Dedifferentiated amniotic fluid mesenchymal stem cell (primary cell): ENCODE data around the gene IFITM5.
A peak's percentile ranks its signal among the peaks of the same experiment; 100 is the strongest.

Experiments
- DNase-seq: peaks from one replicate; pipeline ENCODE4 v3.0.0-alpha.2; 2016; ENCODE audit errors: extremely low spot score

IFITM5 gene

DNA sequence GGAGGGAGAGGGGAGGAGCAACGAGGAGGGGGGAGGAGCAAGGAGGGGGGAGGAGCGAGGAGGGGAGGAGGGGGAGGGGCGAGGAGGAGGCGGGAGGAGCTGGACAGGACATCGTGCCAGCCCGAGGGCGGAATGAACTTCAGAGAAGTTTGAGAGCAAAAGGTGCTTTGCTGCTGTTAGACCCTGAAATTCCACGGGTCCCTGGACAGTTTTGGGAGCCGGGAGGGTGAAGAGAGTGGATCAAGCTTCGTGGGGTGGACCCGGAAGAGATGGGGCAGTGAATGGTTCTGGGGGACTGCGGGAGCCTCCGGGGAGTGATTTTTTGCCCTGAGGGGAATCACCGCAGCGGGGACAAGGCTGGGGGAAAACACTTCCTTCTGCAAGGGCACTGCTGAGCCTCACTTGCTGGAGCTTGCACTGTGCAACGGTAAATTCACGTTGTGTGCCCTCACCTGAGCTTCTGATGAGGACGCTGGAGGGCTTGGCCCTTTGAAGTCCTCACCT, 31.8 kb downstream of the IFITM5 start:
- DNase-seq = no peak

DNA sequence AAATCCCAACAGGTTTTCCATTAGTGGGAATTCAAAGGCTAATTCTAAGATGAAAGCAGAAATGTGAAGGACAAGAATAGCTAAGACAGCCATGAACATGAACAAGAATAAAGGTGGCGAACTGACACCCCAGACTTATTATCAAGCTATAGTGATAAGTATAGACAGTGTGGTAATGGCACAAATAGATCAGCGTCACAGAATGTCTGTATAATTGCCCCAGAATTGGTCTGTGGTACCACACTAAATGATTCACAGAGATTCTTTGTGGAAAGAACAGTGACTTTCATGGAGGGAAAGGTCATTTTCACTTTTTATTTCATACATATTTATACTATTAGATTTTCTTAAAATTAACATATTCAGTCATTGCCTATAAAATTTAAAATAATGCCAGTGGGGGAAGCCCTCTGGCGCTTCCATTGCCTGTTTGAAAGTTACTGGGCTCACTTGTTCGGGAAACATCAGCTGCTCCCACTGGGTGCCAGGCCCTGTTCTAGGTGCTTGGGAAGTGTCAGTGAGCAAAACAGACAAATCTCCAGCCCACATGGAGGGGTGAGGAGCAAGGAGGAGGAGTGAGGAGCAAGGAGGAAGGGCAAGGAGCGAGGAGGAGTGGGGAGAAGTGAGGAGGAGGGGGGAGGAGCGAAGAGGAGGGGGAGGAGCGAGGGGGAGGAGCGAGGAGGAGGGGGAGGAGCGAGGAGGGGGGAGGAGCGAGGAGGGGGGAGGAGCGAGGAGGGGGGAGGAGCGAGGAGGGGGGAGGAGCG, 32.5 kb downstream of the IFITM5 start:
- no peak for DNase-seq

DNA sequence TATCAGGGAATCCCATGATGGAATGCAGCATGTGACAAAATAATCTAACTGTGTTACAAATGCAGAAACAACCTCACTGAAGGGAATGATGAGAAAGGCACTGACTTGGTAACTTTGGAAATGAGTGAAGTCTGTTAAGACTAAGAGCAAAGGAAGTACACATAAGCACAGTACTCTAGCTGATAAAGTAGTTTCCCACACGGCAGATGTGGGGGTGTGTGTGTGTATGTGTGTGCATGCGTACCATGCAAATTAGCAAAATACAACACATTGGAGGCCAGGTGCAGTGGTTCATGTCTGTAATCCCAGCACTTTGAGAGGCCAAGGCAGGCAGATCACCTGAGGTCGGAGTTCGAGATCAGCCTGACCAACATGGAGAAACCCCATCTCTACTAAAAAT, 37.7 kb downstream of the IFITM5 start:
- no peak for DNase-seq

DNA sequence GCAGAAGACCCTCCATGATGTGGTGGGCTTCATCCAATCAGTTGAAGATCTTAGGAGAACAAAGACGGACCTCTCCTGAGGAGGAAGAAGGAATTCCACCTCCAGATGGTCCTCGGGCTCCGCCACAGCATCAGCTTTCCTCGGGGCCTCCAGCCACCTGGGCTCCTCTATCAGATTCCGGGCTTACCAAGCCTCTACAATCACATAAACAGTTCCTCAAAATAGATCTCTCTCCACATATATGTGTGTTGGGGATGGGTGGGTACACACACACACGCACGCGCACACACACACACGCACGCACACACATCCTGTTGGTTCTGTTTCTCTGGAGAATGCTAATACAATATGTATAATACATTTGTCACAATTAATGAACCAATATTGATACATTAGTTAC, 39.9 kb downstream of the IFITM5 start:
- no peak for DNase-seq

DNA sequence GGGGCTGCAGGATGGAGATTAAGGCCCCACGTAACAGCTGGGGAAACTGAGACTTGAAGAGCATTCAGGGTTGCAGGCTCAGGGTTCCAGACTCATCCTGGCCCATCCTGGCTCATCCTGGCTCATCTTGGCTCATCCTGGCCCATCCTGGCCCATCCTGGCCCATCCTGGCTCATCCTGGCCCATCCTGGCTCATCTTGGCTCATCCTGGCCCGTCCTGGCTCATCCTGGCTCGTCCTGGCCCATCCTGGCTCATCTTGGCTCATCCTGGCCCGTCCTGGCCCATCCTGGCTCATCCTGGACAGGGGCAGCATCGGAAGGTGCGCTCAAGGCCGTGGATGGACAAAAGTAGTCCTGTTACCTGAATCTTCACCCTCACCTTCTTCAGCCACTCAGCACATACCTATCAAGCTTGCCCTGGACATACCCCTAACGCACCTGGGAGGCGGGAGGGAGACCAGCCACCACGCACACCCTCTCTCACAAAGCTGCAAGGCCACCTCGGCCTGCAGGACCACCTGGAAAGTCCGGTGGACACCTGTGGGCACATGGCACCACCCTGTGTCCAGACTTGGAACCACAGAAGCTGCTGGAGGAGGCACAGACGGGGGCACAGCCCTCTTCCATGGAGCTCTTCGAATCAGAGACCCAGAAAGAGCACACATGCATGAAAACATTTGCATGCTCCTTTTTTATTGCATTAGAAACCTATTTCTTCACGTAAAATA, 41.4 kb downstream of the IFITM5 start:
- DNase-seq = no peak

DNA sequence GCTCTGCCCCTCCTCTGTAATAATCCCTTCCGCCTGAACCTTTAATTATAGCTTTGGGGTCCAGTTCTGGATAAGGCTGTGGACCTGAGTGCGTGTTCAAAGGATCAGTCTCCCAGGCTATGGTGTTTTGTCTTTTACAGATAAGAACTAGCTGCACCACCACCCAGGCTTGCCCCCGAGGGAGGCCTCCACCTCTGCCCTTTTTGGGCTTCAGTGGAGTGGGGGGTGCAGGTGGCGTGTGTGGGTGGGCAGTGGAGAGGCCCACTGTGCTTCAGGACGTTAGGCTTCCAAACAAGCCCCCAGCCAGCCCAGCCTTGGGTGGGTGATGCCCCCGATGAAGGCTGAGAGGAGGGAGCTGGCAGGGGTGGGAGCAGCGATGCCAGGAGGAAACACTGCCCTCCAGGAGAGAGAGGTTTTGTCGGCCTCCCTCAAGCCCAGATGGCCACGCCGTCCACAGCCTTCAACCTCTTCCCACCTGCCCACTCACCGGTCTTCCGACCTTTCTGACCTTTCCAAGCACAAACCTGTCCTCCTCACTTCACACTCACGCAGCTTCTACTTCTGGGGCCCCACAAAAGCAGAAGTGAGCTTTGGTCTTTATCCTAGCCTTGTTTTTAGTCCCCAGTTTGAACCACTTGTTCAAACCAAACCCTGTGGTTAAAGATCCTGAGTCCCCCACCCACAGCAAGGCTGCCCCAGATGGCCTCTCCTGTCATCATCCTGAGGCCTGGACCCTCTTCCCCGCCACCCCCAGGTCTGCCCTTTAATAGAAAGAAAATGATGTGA, 42.2 kb downstream of the IFITM5 start:
- no peak for DNase-seq

DNA sequence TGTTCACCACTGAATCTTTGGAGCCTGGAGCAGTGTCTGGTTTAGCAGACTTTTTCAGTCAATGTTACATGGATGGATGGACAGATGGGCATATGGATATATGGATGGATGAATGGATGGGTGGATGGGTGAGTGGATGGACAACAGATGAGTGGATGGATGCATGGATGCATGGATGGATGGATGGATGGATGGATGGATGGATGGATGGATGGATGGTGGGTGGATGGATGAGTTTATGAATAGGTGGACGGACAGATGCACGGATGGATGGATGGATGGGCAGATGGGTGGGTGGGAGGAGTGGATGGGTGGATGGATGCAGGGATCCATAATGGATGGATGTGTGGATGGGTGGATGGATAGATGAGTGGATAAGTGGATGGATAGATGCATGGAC, 43.5 kb downstream of the IFITM5 start:
- DNase-seq = no peak

DNA sequence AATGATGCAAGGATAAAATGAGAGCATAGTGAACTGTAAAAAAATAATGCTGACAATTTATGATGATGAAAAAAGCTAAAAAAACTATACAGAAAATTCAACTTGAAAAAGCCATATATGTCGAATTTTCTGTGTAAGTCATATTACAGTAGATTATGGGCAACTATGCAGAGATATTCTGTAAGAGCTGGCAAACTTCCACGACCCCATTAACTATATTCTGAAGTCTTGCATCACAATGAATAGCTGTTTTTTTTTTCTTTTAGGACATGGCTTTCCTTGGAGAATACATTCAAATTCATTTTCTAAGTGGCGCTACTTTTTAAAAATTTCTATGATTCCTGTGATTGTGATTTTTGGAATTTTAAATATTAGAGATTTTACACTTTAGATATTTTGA, 44.1 kb downstream of the IFITM5 start:
- no peak for DNase-seq

DNA sequence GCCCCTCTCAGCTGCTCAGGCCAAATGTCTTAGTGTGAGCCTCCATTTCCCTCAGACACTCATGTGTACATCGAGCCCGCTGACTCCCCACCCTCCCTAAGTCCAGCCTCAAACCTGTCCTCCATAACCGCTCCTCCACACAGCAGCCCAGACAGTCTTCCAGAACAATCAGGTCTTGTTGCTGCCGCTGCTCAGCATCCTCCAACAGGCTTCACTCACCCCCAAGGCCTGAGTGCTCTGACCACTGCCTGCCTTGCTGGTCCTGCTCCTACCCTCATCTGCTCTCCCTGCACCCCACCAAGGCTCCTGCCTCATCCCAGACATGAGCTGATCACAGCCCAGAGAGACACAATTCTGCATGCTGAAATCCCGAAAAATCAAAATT, 45.4 kb downstream of the IFITM5 start:
- DNase-seq = no peak

DNA sequence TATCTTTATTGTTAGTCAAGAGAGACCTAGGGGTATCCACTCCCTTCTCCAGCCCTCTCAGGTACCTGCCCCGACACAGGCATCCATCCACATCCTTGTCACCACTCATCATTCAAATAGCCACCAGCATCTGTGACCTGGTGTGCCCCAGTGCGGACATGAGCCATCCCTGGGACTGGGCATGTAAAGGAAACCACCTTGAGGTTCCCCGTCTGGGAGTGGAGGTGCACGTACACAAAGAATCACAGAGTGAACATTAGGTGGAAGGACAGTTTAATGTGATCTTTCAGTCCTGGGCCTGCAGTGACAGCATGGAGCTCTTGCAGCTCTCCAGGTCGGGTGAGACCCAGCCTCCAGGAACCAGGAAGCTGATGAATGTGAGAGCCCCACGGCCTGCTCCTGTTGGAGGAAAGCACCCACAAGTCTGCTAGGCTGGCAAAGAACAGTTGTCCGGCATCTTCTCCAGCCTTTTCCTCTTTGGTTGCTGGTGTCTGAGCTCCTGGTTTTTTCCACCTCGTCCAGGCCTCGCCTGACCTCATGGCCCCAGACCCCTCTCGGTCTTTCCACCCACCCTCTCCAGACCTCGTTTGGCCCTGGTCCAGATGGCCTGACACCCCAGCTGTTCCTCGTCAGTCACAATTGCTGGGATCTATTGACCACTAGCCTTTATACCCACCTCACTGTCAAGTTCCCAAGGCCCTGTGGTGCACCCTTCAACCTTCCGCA, 46.0 kb downstream of the IFITM5 start:
- no peak for DNase-seq

DNA sequence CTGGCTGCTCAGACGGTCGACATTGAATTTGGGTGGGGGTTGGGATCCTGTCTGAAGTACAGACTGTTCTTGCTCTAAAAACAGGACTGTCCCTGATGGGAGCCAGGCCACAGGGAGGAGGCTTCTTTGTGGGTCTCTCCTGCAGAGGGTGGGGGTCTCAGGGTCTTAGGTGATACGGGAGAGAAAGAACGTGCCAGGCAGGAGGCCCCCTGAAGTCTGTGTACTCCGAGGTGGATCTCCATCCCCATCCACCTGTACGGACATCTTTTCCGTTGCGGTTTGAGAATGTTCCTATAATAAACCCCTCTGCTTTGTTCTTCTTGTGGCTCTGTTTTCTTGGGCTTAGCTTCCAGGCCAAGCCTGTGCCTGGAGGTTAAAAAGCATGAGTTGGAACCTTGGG, 46.7 kb downstream of the IFITM5 start:
- DNase-seq = no peak

DNA sequence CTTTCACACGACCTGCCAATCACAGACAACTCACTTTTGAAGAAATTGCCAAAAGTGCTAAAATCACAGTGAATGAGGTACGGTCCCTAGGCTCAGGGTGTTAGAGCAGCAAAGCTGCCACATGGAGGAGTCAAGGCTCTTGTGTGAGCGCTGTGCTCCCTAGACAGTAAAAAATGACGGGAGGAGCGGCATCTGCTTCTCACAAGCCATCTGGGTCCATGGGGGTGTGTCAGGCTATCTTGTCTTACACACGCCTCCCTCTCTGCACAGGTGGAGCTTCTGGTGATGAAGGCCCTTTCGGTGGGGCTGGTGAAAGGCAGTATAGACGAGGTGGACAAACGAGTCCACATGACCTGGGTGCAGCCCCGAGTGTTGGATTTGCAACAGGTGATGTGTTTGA, 47.8 kb downstream of the IFITM5 start:
- DNase-seq = no peak

DNA sequence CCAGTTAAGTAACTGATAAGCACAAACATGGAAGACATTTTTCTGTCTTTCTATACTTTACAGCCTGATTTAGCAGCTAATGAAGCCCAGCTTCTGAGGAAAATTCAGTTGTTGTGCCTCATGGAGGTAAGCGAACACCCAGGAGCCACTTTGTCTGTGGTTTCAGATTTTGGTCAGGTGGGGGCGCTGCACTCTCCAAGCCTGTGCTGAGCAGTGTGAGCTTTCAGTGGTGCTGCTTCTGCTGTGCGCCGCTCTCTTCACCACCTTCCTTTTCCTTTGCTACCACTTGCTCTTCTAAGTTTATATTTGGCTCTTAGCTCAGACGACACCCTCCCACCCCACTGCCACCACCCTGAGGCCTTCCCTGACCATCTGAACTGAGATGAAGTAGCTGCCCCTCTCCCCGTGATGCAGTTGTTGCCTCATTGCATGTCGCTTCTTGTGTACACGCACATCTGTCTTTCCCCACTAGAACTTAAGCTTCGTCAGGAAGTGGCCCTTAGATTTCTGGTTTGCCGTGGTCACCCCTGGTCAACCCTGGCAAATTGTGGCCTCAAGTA, 48.5 kb downstream of the IFITM5 start:
- peak; percentile 58 for DNase-seq

DNA sequence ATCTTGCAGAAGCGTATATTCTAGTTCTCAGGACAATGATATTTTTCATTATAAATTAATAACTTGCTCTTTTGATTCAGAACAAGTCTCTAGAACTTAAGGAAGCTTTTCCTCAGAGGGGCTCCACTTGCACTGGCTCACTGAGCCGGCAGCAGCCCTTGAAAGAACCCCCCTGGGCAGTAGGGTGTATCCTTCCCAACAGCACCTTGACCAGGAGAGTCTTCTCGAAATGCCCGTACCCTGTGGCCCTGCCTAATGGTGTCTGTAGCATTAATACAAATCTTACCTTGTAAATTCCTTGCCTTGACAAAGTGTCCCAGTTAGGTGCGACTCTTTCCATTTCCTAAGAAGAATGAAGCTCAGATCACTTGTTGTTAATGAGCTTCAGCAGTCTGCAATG, 49.1 kb downstream of the IFITM5 start:
- DNase-seq = no peak

DNA sequence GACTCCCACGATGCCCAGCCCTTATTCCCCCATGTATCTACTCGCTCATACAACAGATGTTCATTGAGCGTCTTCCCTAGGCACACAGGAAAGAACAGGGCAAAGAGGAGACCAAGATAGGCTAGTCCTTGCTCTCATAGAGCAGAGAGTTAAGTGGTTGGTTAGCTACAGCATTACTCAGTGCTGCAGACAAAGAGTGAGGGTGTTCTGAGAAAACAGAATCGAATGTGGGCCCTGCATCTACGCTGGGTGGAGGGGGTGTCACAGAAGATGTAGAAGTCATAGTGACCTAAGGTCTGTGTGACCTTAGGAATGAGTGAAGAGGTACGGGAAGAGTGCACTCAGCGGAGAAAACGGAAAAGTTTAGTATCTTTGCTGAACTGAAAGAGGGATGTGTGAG, 50.3 kb downstream of the IFITM5 start:
- DNase-seq = no peak
